Stimulated activated CD4-positive, alpha-beta T cell treated with anti-CD3 and anti-CD28 coated beads, Interleukin-12 subunit alpha, Interleukin-12 subunit beta, amount 100 ng/mL, for 24 hours (primary cell): Measurements from ENCODE around the gene STX10.

ENCODE experiments used
- DNase-seq, 2 experiments: peaks; one replicate each; pipeline ENCODE4 v3.0.0-alpha.2; 2020; ENCODE audit warnings: low read depth in 2 of 2

The STX10 gene

GRCh38 chr19:13139633-13140311 is 10.4 kb downstream of the STX10 start:
- no peak for DNase-seq

DNA sequence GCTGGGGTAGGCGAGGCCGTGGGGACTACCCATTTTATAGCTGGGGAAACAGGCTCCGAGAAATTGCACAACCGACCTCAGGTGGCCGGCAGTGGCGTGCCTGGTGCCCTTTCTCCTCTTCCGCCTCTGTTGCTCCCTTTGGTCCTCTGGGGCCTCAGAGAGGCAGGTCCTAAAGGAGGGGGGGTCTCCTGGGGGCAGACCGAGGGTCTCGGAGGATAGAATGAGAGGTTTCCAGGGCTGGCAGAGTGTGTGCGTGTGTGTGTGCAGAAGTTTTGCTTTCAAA is 11.3 kb downstream of the STX10 start:
- DNase-seq, result no peak

DNA sequence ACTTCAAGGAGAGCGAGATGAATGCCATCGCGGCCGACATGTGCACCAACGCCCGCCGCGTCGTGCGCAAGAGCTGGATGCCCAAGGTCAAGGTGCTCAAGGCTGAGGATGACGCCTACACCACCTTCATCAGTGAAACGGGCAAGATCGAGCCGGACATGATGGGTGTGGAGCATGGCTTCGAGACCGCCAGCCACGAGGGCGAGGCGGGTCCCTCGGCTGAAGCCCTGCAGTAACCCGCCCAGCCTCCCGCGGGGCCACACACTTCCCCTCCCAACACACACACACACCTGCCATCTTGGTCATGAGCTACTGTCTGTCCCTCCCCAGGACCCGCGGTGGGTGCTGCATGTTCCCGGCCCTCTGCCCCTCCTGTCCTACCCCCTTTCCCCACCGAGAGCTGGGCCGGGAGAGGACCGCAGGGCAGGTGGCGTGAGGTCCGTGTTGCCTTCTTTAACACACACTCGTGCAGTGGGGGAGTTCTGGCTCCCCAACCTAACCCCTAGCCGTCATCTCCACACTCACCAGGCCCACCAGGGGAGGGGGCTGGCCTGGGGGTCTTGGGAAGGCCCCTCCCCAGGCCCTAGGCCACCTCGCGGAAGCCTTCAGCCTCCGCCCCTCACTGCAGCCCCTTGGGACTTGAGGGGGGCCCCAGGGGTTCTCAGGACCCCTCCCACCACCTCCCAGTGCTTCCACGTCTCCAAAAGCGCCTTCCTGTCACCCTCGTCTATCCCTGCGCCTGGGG is 11.8 kb downstream of the STX10 start:
- DNase-seq, result no peak

GRCh38 chr19:13137290-13137794 is 12.8 kb downstream of the STX10 start:
- DNase-seq, result no peak

GRCh38 chr19:13135068-13136062 is 14.8 kb downstream of the STX10 start:
- no peak for DNase-seq

DNA sequence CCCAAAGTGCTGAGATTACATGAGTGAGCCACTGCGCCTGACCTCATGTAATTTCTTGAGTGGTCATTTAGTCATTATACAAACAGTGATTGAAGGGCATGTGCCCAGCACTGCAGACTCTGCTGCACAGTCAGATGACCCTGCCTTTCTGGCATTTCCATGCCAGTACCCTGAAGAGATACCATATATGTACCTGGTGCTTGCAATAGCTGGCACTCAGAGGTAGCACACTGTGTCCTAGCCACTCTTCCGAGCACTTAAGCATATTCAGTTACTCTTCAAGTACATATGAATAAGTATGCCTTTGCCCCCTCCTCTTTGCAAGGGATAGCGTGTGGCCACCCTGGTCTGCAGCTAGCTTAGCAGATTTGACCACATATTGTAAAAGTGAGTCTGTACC is 15.5 kb downstream of the STX10 start:
- DNase-seq, result no peak

DNA sequence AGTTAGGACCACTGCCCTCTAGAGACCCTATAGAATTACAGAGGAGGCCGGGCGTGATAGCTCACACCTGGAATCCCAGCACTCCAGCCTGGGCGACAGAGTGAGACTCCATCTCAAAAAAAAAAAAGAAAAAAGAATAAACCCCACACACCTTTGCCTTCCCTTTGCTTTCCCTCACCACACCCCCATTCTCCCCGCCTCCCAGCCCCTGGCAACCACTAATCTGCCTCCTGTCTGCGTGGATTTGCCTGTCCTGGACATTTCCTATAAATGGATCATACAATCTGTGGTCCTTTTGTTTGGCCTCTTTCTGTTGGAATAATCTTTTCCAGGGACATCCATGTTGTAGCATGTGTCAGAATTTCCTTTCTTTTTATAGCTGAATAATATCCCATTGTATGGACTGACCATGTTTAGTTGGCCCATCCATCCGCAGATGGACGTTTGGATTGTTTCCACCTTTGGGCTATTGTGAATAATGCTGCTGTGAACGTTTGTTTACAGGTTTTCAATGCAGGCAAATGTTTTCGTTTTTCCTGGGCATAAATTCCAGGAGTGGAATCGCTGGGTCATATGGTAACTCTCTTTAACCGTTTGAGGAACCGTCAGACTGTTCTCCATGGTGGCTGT is 16.8 kb downstream of the STX10 start:
- no peak for DNase-seq

GRCh38 chr19:13132471-13133180 is 17.5 kb downstream of the STX10 start:
- peak in 1 of 2 experiments; percentile 68 for DNase-seq

- no peak for DNase-seq
Observed at GRCh38 chr19:13130886-13131490, 19.2 kb downstream of the STX10 start.

DNA sequence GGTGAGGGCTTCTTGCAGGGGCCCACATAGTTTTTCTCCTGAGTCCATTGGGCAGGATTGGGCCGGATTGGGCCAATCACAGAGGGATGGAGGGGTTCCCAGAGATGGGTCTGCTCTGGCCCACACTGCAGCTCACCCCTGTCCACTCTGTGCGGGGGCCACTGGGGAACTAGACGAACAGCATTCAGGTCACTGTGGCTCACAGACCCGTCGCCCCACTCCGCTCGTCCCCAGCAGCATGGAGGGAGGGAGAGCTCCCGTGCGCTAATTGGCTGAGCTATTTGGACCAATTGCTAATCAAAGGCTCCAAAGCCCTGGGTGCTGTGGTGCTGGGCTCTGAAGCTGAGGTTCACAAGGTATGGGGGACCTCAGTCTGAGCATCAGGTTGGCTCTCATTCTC is 20.8 kb downstream of the STX10 start:
- no peak for DNase-seq

DNA sequence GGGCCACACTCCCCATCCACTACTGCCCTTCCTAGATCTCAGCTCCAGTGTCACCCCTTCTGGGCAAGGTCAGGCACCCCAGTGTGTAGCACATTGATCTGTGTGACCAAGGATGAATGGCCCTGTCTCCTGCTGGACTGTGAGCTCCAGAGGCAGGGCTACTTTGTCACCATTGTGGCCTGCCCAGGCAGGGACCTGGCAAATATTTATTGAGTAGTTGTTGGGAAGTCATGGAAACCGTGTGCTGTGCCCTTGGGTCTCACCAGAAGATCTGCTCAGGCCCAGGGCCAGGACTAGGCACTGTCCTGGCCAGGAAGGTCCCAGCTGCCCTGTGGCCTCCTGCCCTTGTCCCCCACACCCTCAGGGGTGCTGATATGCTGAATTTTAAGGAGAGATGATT is 21.6 kb downstream of the STX10 start:
- no peak for DNase-seq

GRCh38 chr19:13127811-13128575 is 22.2 kb downstream of the STX10 start:
- no peak for DNase-seq

- DNase-seq, result no peak
Observed at GRCh38 chr19:13127051-13127450, 23.1 kb downstream of the STX10 start.

DNA sequence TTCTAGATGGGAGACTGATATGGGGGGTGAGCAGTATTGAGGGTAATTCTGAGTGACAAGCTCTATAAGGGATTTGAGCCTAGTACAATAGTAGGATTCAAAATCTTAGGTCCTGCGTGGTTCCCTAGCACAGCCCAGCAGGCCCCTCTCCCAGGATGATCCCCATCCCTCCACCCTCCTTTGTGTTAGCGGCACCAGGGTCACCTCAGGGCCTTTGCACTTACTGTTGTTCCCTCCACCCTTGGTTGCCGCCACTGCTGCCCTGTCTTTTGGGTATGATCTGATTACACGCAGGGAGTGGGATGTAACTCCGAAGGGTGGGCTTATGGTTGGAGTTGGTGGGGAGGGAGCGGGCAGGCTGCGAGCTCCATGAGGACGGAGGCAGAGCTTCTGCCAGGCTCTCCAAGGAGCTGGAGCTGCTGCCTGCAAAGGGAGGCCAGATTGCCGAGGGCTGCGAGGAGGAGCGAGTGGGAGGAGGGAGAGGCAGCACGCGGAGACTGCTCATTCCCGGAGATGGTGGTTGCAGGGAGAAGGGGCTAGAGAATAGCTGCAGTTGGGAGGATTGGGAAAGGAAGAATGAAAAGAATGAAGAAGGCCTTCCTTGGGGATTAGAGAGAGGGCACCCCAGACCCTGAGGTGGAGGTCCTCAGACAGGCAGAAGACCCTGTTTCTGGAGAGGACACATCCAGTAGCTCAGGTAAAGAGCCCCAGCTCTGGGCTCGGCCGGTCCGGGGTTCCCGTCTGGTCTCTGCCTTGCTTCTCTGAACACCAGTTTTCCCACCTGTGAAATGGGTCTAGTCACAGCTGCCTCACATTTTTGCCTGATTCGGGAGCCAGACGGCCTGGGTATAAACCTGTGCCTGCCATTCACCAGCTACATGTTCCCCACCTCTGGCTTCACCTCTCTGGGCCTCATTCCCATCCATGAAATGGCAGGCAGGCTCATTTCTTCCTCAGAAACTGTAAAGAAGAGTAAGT is 26.9 kb downstream of the STX10 start:
- no peak for DNase-seq

GRCh38 chr19:13122275-13122878 is 27.8 kb downstream of the STX10 start:
- DNase-seq, result no peak

DNA sequence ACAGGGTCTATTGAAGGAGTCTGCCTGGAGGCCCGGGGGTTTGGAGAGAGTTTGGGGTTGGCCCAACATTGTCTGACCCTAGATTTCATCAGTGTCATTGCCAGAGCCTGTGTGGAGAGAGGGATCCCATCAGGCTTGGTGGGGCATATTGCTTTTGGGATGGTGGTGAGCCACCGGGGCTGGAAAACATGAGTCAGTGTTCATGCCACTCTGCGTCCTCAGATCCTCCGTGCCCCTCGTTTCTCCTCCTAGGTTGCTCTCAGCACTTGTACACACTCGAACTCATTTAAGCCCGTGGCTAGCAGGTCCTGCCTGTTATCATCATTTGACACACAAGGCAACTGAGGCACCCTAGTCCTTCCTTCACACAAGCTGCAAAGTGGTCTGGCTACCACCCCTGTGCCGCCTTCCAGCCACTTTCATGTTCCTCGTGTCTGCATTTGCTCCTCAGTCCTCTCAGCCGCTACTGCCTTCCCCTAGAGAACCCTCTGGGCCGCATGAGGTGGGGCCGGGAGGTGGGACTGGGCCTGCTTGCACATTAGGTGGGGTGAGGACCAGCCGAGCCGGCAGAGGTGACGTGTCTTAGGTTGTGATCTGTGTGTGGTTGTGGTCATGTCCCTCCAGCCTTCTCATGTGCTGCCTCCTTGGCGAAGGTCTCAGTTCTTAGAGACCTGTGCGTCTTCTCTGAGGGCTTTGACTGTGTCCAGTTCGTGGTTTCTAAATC is 28.5 kb downstream of the STX10 start:
- no peak for DNase-seq

GRCh38 chr19:13120817-13121216 is 29.4 kb downstream of the STX10 start:
- DNase-seq, result no peak

- no peak for DNase-seq
Observed at GRCh38 chr19:13120031-13120430, 30.1 kb downstream of the STX10 start.
